OCI-LY1 (cell line): Measurements from ENCODE around the gene CLEC10A.

Source experiments
- H2AFZ ChIP-seq: fragments of 200-600 bp; sonication (generic), shearing (Covaris generic); 2 replicates; pipeline ENCODE4 v1.6.0; 2014; ENCODE audit warnings: antibody characterized with exemption, mild to moderate bottlenecking, low read length
- H3F3A ChIP-seq: fragments of 200-600 bp; sonication (generic), shearing (Covaris generic); 2 replicates; pipeline ENCODE4 v1.6.0; 2014; ENCODE audit warnings: mild to moderate bottlenecking, antibody characterized with exemption, low read length, moderate library complexity; ENCODE audit not compliant: insufficient read depth
- H3K27ac ChIP-seq: fragments of 200-600 bp; sonication (generic); 2 replicates; pipeline ENCODE4 v1.5.1; 2014; ENCODE audit warnings: low read length, mixed run types, mild to moderate bottlenecking, low read depth; ENCODE audit not compliant: poor library complexity, severe bottlenecking
- H3K27me3 ChIP-seq: fragments of 200-600 bp; sonication (generic); 2 replicates; pipeline ENCODE4 v1.6.0; 2014; ENCODE audit warnings: antibody characterized with exemption, mild to moderate bottlenecking, low read length, moderate library complexity; ENCODE audit not compliant: insufficient read depth
- H3K36me3 ChIP-seq: fragments of 200-600 bp; sonication (generic); 2 replicates; pipeline ENCODE4 v1.6.1; 2014; ENCODE audit warnings: mild to moderate bottlenecking, antibody characterized with exemption, low read length, moderate library complexity, mixed read lengths; ENCODE audit not compliant: insufficient read depth
- H3K4me1 ChIP-seq: fragments of 200-600 bp; sonication (generic); 2 replicates; pipeline ENCODE4 v1.5.1; 2014; ENCODE audit warnings: mild to moderate bottlenecking, low read length, moderate library complexity; ENCODE audit not compliant: insufficient read depth, severe bottlenecking
- H3K4me2 ChIP-seq: fragments of 200-600 bp; sonication (generic), shearing (Covaris generic); 2 replicates; pipeline ENCODE4 v1.6.1; 2014; ENCODE audit warnings: low read length
- H3K4me3 ChIP-seq: fragments of 200-600 bp; sonication (generic); 2 replicates; pipeline ENCODE4 v1.5.1; 2014; ENCODE audit warnings: low read length, low read depth, mild to moderate bottlenecking, mixed read lengths; ENCODE audit not compliant: poor library complexity, severe bottlenecking
- H3K79me2 ChIP-seq: fragments of 200-600 bp; shearing (Covaris generic); 2 replicates; pipeline ENCODE4 v1.6.1; 2016; ENCODE audit warnings: mixed run types, low read length, mixed read lengths; ENCODE audit not compliant: insufficient read depth
- H3K9ac ChIP-seq: fragments of 200-600 bp; sonication (generic), shearing (Covaris generic); 2 replicates; pipeline ENCODE4 v1.6.1; 2014; ENCODE audit warnings: mild to moderate bottlenecking, low read length, mixed read lengths
- H3K9me2 ChIP-seq: fragments of 200-600 bp; sonication (generic), shearing (Covaris generic); 2 replicates; pipeline ENCODE4 v1.6.1; 2014; ENCODE audit warnings: low read depth, mild to moderate bottlenecking, low read length, mixed read lengths
- H3K9me3 ChIP-seq: fragments of 200-600 bp; shearing (Covaris generic); 2 replicates; pipeline ENCODE4 v1.6.1; 2014; ENCODE audit warnings: low read length, mixed read lengths
- H4K20me1 ChIP-seq: fragments of 200-600 bp; sonication (generic), shearing (Covaris generic); 2 replicates; pipeline ENCODE4 v1.6.0; 2016; ENCODE audit warnings: mild to moderate bottlenecking, low read length; ENCODE audit not compliant: insufficient read depth
- EZH2 ChIP-seq: fragments of 200-600 bp; sonication (generic), shearing (Covaris generic); IDR thresholded peaks from 2 replicates; pipeline ENCODE4 v1.8.0; 2017; ENCODE audit warnings: borderline replicate concordance, mixed run types, mild to moderate bottlenecking, antibody characterized with exemption, low read length, moderate library complexity, mixed read lengths
- TF ChIP-seq, protein P1 (sequence below): fragments of 200-600 bp; sonication (generic), shearing (Covaris generic); IDR thresholded peaks from 2 replicates; pipeline ENCODE4 v1.5.1; 2017; ENCODE audit warnings: mild to moderate bottlenecking, antibody characterized with exemption, low read length, moderate library complexity, mixed read lengths

The CLEC10A gene

DNA sequence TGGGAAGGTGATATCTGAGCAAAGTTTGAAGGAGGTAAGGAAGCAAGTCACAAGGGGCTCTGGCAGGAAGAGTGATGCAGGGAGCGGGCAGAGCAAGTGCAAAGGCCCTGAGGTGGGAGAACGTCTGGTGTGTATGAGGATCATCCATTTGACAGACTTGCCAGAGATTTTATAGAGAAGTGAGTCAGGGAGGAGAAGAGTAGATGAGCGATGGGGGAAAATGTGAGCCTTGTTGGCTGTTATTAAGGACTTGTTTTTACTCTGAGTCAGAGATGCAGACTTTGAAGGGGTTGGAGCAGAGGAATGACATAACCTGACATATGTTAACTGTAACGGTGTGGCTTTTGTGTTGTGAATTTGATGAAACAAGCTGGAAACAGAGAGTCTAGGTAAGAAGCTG lies 3.5 kb upstream of the CLEC10A start:
- Histone ChIP-seq H3K79me2 (no peaks in the 10 kb centered on the region), H3K9me2 (no peaks in the 10 kb centered on the region), H3K4me3 (no peak overlapping the region), H3K9ac (no peak overlapping the region), H3K4me1 (no peaks in the 10 kb centered on the region), H4K20me1 (no peaks in the 10 kb centered on the region), H3F3A (no peaks in the 10 kb centered on the region), H3K36me3 (no peaks in the 10 kb centered on the region), H2AFZ (no peak overlapping the region), H3K27ac (no peak overlapping the region), H3K9me3 (no peaks in the 10 kb centered on the region), H3K27me3 (no peaks in the 10 kb centered on the region; the same call in 1 of the 2 replicates), H3K4me2 (no peak overlapping the region)
- no peak for TF ChIP-seq EZH2
- TF ChIP-seq, protein P1, sequence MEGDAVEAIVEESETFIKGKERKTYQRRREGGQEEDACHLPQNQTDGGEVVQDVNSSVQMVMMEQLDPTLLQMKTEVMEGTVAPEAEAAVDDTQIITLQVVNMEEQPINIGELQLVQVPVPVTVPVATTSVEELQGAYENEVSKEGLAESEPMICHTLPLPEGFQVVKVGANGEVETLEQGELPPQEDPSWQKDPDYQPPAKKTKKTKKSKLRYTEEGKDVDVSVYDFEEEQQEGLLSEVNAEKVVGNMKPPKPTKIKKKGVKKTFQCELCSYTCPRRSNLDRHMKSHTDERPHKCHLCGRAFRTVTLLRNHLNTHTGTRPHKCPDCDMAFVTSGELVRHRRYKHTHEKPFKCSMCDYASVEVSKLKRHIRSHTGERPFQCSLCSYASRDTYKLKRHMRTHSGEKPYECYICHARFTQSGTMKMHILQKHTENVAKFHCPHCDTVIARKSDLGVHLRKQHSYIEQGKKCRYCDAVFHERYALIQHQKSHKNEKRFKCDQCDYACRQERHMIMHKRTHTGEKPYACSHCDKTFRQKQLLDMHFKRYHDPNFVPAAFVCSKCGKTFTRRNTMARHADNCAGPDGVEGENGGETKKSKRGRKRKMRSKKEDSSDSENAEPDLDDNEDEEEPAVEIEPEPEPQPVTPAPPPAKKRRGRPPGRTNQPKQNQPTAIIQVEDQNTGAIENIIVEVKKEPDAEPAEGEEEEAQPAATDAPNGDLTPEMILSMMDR = no peak

DNA sequence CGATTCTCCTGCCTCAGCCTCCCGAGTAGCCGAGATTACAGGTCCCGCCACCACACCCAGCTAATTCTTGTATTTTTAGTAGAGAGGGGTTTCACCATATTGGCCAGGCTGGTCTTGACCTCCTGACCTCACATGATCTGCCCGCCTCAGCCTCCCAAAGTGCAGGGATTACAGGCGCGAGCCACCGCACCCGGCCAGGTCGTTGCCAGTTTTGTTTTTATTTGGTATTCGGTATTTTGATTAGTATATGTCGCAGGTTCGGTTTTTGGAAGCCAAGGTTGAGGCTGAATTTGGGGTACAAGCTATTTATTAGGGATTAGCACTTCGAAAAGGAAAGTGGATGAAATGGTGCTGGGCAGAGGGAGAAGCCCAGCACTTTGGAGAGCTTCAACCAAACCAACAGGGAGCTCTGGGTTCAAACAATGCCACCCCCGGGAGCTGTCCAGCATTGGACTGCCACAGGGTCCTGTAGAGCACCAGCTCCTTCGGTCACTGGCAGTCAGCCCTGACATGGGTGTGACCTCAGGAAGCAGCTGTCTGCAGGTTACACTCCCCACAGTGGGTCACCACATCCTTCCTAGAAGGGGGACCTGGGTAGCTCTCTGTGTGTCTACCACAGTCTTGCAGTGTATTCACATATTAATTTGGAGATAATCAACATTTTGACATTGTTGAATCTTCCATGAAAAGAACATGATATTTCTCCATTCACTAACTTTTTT lies 1.5 kb upstream of the CLEC10A start:
- H2AFZ ChIP-seq = no peak overlapping the region
- H3K4me2 ChIP-seq = no peak overlapping the region
- TF ChIP-seq EZH2 = no peak
- TF ChIP-seq, protein P1 = no peak

DNA sequence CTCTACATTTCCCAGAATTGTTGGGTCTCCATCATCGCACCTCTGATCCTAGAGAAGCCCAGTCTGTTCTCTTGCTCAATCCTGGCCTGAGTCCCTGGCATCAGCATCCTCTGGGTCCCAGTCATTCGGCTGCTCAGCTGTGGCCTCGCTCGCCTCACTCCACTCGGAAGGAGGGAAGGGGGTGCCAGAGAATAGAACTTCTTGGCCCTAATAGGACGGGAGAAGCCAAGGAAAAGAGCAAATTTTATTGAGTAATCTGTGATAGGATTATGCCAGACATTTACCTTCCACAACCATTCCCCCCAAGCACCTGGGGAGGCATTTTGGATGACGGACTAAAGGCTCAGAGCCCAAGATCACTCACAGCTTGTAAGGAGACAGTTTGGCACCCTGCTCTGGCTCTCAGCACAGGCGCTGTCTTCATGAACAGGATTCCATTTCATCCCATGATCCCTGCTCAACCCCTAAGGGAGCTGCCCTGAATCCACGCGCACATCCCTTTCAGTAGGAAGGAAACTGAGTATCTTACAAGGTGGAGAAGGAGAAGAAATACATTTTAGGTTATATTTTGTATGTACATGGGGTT lies 498 bp upstream of the CLEC10A start:
- no peak overlapping the region for H3K9ac ChIP-seq
- TF ChIP-seq EZH2 = no peak
- TF ChIP-seq, protein P1 = no peak
- H3K79me2 ChIP-seq = no peaks in the 10 kb centered on the region
- H3K9me3 ChIP-seq = no peaks in the 10 kb centered on the region
- H3K27me3 ChIP-seq = peaks cover 2% of the 10 kb centered on the region; the same call in 1 of the 2 replicates
- H3K9me2 ChIP-seq = no peaks in the 10 kb centered on the region
- no peaks in the 10 kb centered on the region for H3K36me3 ChIP-seq
- no peak overlapping the region for H3K4me3 ChIP-seq
- no peak overlapping the region for H2AFZ ChIP-seq
- no peaks in the 10 kb centered on the region for H3F3A ChIP-seq
- no peak overlapping the region for H3K4me2 ChIP-seq
- no peak overlapping the region for H3K27ac ChIP-seq
- no peaks in the 10 kb centered on the region for H3K4me1 ChIP-seq
- H4K20me1 ChIP-seq = no peaks in the 10 kb centered on the region

More for the DNA sequence above, 1.5 kb upstream of the CLEC10A start:
- H3K4me1 ChIP-seq = no peaks in the 10 kb centered on the region
- no peak overlapping the region for H3K27ac ChIP-seq
- no peak overlapping the region for H3K9ac ChIP-seq
- no peaks in the 10 kb centered on the region for H3K36me3 ChIP-seq
- no peaks in the 10 kb centered on the region for H3K9me2 ChIP-seq
- no peaks in the 10 kb centered on the region for H4K20me1 ChIP-seq
- peaks cover 2% of the 10 kb centered on the region; the same call in 1 of the 2 replicates for H3K27me3 ChIP-seq
- H3K4me3 ChIP-seq = no peak overlapping the region
- H3K79me2 ChIP-seq = no peaks in the 10 kb centered on the region
- no peaks in the 10 kb centered on the region for H3F3A ChIP-seq
- H3K9me3 ChIP-seq = no peaks in the 10 kb centered on the region
